Measurements from ENCODE around the gene GPR119.

- no peak for TF ChIP-seq POLR2A (IDR thresholded peaks at IDR 0.05; ENCODE audit: borderline replicate concordance, extremely low read depth, insufficient read depth, insufficient read length)
- TF ChIP-seq, protein P1, sequence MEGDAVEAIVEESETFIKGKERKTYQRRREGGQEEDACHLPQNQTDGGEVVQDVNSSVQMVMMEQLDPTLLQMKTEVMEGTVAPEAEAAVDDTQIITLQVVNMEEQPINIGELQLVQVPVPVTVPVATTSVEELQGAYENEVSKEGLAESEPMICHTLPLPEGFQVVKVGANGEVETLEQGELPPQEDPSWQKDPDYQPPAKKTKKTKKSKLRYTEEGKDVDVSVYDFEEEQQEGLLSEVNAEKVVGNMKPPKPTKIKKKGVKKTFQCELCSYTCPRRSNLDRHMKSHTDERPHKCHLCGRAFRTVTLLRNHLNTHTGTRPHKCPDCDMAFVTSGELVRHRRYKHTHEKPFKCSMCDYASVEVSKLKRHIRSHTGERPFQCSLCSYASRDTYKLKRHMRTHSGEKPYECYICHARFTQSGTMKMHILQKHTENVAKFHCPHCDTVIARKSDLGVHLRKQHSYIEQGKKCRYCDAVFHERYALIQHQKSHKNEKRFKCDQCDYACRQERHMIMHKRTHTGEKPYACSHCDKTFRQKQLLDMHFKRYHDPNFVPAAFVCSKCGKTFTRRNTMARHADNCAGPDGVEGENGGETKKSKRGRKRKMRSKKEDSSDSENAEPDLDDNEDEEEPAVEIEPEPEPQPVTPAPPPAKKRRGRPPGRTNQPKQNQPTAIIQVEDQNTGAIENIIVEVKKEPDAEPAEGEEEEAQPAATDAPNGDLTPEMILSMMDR (IDR thresholded peaks at IDR 0.05 in 2 of 3, conservative IDR thresholded peaks at IDR 0.05 in 1 of 3; ENCODE audit: borderline replicate concordance in 1 of 3, insufficient read depth in 1 of 3, low read depth in 2 of 3, low read length in 2 of 3) = no peak
- no peak for TF ChIP-seq CEBPB (IDR thresholded peaks at IDR 0.05; ENCODE audit: low read depth)
- TF ChIP-seq EZH2phosphoT487 (IDR thresholded peaks at IDR 0.05; ENCODE audit: borderline replicate concordance) = no peak
- TF ChIP-seq SIN3A (IDR thresholded peaks at IDR 0.05; ENCODE audit: low read depth) = no peak
- TF ChIP-seq ATF3 (IDR thresholded peaks at IDR 0.05) = no peak
- no peak for TF ChIP-seq EZH2 (IDR thresholded peaks at IDR 0.05)
- TF ChIP-seq MAX (IDR thresholded peaks at IDR 0.05) = no peak
- no peak for TF ChIP-seq EGR1 (IDR thresholded peaks at IDR 0.05; ENCODE audit: low read depth)
- no peak for TF ChIP-seq REST (IDR thresholded peaks at IDR 0.05; ENCODE audit: low read depth)
- no peak for TF ChIP-seq ZFX (IDR thresholded peaks at IDR 0.05)
- TF ChIP-seq POLR2AphosphoS5 (IDR thresholded peaks at IDR 0.05; ENCODE audit: low read depth, low read length) = no peak
- no peak for TF ChIP-seq RAD21 (IDR thresholded peaks at IDR 0.05; ENCODE audit: low read depth)
Measured at GRCh38 chrX:130340271-130340670, 45.2 kb downstream of the GPR119 start.
